PFSK-1 (cell line): ENCODE data around the gene ST6GALNAC1.

Experiments
- FOXP2 ChIP-seq: optimal IDR thresholded peaks from 2 replicates; pipeline ENCODE3; 2011; ENCODE audit warnings: borderline replicate concordance, control low read depth, inconsistent platforms; ENCODE audit not compliant: insufficient read depth; ENCODE audit errors: extremely low read length, extremely low read depth
- POLR2AphosphoS5 ChIP-seq: IDR thresholded peaks from 2 replicates; pipeline ENCODE4 v1.6.1; 2012; ENCODE audit warnings: low read depth, mild to moderate bottlenecking, control low read depth, low read length, moderate library complexity
- REST ChIP-seq, 2 experiments: IDR thresholded peaks; 2 replicates each; pipeline versions ENCODE4 v1.6.1 to v1.8.0; 2011 to 2012; ENCODE audit warnings: low read depth in 2 of 2, low read length in 2 of 2, control low read depth in 1 of 2, inconsistent platforms in 1 of 2, mild to moderate bottlenecking in 1 of 2, moderate library complexity in 1 of 2; ENCODE audit not compliant: insufficient read depth in 1 of 2
- SIN3A ChIP-seq: IDR thresholded peaks from 2 replicates; pipeline ENCODE4 v1.6.1; 2012; ENCODE audit warnings: mild to moderate bottlenecking, low read length, moderate library complexity, borderline replicate concordance; ENCODE audit not compliant: insufficient read depth
- TAF1 ChIP-seq: IDR thresholded peaks from 2 replicates; pipeline ENCODE4 v1.6.1; 2012; ENCODE audit warnings: low read length, control low read depth, borderline replicate concordance; ENCODE audit not compliant: insufficient read depth

GRCh38 chr17:76643553-76644148, at the start of gene ST6GALNAC1:
- TF ChIP-seq POLR2AphosphoS5 (no peak), FOXP2 (no peak), REST (IDR thresholded peaks at IDR 0.05; ENCODE audit: insufficient read depth in 1 of 2, low read depth in 2 of 2, low read length in 2 of 2) (no peak), TAF1 (no peak), SIN3A (no peak)
